Midbrain (tissue), 1 donor: ENCODE data around the gene ACACA.

Experiments
- DNase-seq: peaks from one replicate; lab custom pipeline; 2025; lab: John Stamatoyannopoulos, UW

Gene ACACA

DNA sequence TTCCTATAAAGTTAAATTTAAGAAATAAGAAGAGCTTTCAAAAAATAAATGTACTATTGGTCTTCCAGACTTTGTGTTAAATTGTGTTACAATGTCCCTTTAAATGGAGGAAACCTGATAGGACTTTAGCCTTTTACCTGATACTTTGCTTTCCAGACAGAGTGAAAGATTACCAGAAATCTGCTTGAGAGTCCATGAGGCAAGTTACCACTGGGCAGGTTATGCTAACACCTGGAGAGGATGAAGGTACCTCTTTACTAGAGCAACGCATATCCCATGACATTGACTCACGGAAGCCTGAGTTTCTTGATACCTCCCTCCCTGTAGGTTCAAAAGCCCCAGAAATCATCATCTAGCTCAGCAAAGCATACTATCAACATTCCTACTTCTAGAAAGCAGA, 174.7 kb downstream of the ACACA start:
- no peak for DNase-seq

DNA sequence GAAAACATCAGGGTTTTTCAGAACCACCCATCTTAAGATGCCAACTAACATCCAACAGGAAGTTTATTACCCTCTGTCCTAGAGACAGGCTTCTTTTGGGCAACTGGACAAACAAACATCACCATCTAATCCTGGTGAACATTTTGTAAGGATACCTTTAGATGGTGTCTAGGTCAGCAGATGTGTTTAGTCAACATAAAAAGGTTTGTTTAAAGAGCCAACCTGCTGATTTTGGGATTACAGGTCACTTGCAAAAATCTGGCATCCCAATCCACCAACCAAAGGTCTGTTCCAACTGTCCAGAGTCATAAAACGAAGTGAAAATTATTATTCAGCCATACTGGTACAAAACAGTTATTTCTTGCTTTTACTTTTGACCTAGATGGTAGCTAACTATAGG, 176.0 kb downstream of the ACACA start:
- DNase-seq: no peak

DNA sequence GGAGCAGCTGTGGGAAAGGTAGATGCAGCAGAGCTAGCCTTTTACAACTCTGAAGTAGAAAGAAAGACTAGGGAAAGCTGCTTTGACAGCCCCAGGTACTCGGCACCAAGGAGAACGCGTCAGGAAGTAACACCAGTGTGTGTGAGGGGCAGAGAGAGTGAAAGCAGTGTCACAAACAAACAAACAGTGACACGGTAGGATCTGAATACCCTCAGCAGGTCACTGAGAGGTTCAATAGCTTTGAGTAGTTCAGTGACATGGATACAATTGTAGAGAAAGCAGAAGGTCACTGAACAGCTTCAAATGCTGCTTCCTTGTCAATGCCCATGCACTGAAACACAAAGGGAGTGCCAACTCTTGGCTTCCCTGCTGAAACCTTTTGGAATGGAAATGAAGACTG, 181.2 kb downstream of the ACACA start:
- no peak for DNase-seq

DNA sequence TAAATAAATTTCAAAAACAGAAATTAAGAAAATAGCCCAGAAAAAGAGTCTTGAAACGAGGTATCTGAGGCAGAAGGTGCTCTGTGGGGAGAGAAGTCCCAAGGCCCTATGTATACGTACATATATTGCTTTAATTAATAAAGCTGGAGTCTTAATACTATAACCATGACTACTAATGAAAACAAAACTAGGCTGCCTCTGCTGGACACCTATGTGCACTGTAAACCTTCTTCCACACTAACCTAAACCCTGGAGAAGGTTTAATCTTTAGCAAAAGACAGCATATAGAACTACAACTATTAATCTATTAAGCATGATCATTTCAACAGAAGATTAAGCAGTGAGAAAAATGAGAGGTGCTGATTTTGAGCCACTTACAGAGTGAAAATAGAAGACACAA, 184.8 kb downstream of the ACACA start:
- DNase-seq: no peak

DNA sequence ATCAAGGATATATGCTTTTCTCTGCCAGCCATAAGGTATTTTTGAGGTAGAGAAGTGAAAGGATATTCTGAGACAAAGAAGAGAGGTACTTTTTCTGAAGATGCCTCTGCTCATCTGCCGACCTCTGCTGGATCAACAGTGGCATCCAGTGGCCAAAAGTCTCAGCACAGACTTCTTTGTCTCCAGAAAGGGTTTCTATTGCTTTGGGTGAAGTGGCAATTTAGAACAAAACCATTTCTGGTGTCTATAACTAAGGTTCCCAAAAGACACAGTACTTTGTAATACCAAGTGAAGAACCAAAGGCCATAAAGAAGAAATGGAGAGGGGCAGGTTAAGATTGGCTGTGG, 186.1 kb downstream of the ACACA start:
- DNase-seq: peak; percentile 55

DNA sequence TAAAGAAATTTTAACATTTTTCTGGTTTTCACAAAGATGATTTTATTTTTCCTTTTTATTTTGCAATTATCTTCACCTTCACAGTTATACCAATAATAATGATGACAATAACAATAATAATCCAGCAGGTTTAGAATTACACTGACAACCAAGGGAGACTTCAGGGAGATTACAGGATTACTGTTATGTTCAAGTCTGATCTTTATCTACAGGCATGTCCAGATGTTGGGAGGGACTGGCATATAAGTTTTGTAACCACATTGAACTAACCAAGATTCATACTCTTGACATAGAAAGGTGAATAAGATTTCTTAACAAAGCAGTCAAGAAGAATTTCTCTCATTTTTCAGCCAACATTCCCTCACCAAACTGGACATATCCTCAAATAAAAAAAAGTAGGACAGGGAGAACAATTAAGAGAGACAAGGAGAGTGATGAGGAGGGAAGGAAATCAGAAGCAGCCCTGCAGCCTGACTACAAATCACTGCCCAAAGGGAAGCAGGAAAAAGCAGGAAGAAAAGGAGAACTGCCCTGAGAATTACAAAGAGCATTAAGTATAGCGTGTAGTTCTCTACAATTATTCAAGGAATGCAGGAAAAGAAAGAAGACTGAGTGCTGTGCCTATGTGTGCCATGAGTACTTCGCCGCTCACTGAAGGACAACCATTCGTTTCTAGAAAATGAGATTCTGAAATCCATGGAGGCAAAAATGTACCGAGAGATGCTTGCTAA, 186.6 kb downstream of the ACACA start:
- no peak for DNase-seq

DNA sequence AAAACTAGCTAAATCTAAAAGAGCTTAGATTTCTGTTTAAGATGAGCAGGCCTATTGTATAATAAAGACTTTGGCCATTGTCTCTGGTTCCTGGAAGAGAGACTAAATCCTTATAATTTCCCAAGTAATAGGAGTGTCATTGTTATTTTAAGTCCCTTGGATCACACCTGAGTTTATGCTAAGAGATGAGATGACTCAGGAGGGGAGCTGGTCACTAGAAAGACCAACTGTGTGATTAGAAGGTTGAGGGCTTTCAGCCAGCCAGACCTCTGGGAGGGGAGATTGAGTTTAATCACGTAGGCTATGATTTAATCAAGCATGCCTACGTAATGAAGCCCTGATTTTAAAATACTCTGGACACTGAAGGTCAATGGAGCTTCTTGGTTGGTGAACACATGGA, 187.8 kb downstream of the ACACA start:
- DNase-seq: no peak

DNA sequence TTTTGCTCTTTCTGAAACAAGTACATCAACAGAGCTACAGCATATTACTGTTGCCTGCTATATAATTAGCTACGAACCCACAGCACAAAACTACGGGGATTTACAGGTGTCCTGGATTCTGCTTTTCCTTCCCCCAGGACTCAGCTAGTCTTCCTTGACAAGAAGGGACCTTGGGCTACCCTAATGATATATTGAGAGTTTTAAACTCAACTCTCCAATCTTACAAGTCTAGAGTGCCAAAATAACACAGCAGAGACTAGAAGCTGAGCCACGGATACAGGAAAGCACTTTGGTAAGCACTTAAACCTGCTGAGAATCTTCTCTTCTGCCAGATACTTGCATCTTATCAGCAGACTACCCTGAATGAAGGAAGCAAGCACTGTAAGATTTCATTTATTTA, 192.2 kb downstream of the ACACA start:
- no peak for DNase-seq

DNA sequence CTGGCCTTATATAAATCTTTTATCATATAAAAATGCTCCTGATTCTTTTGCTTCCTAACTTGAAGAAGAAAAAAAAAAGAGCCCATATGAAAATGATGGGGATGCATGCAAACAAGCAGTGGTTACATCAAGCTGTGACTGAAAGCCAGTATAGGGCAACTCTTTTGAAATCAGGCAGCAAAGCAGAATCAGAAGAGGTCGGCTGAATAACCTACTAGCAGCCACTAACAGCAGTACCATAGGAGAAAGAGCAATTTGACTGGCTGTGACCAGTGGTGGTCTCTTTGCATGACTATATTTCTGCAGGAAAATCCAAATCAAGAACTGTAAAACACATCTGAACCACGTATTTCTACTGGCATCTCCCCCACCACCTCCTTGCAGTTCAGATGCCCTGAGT, 192.7 kb downstream of the ACACA start:
- no peak for DNase-seq

DNA sequence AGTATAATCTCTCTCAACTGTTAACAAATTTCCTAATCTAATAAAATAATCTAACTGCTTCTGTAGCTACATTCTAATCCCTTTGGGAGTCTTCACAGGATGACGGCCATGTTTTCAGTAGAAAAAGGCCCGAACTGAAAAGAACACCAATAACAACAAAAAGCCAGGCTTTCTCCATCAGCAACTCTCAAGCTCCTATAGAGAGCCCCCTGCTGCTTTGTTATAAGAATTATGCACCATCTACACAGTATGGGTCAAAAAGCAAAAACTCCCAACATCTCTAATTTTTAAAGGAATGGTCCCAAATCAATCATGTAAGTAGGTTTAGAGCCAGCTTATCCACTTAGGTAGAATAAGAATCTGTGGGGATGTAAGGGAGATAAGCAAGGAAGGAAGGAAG, 194.5 kb downstream of the ACACA start:
- DNase-seq: no peak

DNA sequence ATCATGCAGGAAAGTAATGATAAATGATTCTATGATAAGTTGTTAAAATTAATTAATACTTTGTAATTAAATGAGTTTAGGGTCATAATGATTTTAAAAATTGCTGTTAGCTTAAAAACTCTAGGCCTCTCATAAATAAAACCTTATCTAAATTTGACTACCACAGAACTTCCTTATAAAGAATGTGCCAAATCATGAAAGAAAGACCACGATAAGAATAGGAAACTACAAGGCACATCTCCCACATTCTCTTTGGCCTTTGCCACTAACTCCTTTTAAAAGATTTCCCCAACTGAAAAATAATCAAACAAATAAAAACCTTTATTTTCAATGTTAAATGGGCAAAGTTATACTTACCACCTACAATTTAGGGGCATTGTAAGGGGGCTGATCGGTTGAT, 195.5 kb downstream of the ACACA start:
- DNase-seq: no peak

DNA sequence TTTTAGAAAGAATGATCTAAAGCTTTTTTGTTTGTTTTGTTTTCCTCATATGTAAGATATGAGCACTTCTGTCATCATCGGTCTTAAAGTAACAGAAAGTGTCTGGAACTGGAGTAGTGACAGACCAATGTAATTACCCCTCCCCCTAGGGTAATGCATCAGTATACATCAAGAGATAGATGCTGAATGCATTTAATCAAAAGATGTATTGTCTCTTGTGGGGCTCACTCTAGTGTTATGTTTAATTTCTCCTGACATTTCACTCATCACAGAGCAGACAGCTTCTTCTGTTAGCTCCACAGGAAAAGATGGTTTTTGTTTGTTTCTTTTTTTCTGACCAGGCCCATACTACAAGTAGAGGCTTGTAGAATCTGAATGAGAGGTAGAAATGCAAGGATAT, 199.5 kb downstream of the ACACA start:
- no peak for DNase-seq

DNA sequence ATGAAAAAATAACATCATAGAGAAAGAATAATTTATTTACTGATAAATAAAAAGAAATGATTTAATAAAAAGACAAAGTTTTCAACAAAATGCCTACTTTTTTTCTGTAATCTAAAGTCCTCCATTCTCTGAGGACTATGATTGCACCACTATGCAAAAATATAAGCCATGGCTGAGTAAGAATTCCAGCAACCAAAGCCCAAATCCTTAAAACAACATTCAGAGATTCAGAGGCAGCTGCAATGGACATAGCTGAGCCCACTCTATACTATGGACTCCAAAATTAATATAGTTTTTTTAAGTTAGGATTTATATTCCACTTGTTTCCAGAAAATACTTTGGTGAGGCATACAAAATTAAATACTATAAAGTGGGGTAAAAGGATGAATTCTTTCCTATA, 200.3 kb downstream of the ACACA start:
- no peak for DNase-seq

DNA sequence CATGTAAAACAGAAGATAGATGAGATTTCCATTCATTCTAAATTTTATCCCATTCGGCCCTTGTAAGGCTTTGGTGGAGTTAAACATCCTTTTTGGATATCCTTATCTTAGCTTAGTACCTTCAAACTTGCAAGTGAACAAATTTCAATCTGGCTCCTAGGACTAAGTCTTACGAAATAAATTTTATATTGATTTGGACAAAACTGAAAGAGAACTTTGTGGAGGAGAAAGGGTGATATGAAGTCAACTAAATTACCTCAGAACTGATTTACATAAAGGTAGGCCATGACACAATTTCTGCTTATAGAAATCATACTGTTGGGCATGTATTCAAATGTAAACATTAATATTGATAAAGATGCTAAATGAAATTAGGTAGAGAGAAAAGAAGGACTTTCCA, 206.1 kb downstream of the ACACA start:
- DNase-seq: no peak

DNA sequence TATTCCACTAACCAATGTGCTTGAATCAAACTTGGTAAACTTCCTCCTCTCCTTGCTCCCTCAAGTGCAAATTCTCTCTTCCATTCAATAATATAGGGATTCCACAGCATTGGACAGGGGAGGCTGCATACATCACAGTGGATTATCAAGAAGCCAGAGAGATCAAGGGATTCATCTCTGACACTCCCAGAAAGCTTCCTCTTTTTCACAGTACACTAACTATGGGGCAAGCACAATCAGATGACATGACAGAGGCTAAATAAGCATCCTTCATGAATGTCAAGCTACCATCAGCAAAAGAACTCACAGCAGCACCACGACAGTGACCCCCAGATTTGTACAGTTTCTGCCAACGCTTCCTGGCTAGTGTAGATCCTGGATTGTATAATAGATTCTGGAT, 209.3 kb downstream of the ACACA start:
- DNase-seq: no peak

DNA sequence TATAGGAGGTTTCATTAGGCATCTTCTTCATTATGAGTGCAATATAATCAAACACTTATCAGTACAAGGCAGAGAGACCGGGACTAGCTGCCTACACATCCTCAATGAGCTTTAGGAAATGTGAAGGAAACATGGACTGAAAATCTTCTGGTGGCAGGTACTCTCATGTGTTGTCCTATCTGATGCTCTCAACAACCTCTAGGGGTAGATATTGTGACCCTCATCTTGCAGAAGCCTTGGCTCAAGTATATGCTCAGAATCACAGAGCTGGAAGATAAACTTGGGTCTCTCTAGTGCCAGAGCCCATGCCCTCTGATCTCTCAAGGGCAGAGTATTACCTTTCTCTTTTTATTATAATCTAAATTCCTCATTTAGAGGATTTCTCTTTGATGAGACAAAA, 212.4 kb downstream of the ACACA start:
- no peak for DNase-seq

DNA sequence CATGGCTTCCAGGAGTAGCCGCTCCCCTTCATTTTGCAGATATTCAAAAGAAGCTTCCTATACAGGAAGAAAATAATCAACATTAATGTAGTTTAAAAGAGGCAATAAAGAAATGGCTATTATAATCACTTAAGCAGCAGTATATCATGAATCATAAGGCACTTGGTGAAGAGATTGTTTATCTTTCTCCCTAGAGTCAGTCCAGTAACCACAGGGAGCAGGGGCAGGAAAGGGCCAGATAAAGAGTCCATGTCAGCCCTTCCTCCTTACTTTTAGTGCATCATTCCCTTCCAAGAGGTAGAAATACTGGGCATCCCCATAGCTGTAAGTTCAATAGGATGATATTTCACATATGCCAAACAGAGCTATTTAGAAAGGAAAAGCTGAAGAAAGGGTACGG, 215.4 kb downstream of the ACACA start:
- no peak for DNase-seq

DNA sequence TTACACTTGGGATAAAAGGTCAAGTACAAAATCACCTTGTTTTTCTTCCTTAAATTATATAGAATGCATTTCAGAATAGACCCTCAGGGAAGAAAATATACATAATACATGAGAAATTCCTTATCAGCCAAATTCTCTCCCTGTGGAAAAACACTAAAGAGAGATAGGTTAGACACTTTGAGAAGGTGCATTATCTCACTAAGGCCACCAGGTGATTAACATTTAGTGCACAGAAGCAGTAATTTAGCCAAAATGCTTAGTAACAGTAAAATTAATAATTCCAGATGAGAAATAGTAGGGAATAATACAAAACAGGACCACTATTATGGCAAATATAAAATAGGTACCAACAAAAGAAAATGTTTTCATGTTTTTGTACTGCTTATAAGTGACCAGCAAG, 216.1 kb downstream of the ACACA start:
- no peak for DNase-seq

DNA sequence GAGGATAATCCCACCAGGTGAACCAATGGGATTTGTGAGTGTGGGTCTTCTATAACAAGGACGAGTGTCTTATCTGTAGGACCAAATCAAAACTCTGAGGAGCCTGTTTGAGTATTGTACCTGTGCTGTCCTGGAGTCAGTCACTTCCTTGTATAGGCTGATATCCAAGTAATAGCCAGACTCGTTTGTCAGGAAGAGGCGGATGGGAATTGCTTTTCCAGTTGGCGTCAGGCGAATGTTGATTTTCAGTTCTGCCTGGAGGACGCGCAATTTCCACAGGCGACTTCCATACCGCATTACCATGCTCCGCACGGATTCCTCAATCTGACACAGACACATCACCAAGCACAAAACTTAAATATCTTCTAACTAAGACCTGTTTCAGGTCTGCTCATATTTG, 218.5 kb downstream of the ACACA start:
- no peak for DNase-seq

DNA sequence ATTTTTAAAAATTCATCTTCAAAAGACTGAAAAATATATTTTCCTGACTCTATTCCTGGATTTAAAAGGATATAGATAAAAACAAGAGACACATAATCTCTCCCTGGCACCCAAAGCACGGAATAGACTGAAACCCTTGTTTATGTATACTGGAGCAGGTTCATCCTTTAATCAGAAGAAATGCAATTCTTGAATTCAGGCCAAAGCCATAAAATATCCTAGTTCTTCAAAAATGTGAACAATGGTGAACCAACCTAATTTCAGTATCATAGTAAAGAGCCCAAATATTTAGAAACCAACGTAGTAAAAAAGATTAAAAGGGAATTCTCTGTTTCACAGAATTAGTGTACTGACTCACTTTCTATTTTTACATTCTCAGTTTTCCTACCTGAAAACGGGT, 219.4 kb downstream of the ACACA start:
- no peak for DNase-seq

DNA sequence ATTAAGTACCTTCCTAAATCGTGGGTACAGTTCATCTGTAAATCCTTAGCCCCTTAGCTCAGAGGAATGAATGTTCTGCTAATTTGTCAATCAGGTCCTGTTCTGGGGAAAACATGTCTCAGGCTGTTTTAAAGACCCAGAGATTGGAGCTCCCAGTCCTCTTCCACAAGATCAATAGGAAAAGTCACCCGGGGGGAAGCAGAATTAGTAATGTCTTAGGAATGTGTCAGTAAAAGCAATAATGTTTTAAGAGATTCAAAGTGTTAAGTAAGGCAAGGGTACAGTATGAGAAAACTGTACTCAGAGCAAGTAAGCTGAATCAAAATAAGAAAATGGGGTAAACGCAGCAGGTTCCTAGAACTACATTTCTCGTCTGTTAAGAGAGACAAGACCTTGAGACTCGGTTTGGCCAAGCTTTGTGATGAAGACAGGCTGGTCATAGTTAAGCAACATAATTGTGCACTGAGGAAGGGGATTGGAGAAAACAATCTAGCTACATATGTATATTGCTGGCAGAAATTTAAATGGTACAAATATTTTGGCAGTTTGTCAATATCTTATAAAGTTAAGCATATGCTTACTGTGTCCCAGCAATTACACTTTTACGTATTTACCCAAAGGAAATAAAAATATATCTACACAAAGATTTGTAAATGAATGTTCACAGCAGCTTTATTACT, 223.7 kb downstream of the ACACA start:
- no peak for DNase-seq

DNA sequence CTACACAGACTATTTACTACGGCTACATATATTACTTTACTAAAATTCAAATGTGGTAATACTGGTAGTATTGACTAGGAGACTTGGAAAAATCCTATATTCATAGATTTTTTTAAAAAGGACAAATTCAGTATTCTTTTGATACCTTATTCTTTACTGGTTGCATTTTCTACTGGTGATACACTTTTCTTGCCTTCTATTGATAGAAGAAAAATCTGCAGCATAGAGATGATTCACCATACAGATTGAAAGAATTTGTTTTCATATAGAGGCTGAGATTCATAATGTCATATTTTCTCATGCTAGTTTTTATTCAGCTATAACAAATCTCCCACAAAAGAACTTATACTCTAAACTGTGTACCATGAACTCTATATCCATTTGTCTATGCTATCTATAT, 226.3 kb downstream of the ACACA start:
- no peak for DNase-seq

DNA sequence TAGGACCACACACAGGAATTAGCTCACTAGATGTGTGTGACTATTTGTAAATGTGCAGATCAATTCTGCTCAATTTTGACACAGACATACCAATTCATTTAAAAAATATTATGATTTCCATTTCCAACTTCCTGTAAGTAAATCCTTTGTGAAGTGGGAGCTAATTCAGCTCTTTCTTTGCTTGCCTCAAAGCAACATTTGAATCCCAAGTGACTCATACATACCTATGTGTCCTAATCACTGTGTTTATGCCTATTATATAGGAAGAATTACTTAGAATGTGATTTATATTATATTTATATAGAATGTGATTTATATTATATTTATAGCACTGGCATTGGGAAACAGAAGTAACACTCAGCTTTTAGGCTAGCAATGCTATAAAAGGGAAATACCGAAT, 226.7 kb downstream of the ACACA start:
- no peak for DNase-seq

DNA sequence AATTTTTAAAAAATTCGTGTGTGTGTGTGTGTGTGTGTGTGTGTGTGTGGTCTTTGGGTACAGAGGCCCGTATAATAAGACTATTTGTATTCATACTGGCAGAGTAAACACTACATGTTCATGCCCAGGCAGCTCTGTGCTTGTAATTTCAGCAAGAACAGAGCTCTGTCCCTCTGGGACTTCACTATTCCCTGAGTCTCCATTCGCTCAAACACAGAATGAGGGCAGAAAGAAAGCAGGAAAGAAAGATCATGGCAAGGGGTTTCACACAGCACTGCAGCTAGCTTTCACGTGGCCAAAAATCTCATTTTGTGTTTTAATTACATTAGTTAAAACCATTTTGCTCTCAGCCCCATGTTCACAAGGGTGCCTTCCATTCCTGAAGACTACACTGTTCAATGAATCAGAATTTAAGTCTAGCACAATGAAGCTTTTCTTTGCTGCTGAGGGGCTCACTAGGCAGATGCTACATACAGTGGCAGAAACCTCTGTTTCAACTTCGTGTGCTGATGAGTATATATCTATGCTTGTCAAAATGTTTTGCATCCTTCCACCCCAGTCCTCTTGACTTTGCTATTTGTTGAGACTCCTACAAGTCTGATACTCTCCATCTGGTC, 229.3 kb downstream of the ACACA start:
- DNase-seq: peak; percentile 68
